ENCODE data around the gene TMEM119.
"Not testable (repeated sequence)": the region's sequence is repeated elsewhere in the genome, so short reads cannot be mapped to it uniquely, and the experiment has no call there.

Gene TMEM119

GRCh38 chr12:108592033-108592909 lies 5.6 kb downstream of the TMEM119 start:
- no peak for DNase-seq
- in situ Hi-C loops (cut with HindIII; ENCODE audit: low pct_ligation_motif_present, low pct_unique_long_range_greater_than_20kb, low sequenced_read_pairs): no loop called here

DNA sequence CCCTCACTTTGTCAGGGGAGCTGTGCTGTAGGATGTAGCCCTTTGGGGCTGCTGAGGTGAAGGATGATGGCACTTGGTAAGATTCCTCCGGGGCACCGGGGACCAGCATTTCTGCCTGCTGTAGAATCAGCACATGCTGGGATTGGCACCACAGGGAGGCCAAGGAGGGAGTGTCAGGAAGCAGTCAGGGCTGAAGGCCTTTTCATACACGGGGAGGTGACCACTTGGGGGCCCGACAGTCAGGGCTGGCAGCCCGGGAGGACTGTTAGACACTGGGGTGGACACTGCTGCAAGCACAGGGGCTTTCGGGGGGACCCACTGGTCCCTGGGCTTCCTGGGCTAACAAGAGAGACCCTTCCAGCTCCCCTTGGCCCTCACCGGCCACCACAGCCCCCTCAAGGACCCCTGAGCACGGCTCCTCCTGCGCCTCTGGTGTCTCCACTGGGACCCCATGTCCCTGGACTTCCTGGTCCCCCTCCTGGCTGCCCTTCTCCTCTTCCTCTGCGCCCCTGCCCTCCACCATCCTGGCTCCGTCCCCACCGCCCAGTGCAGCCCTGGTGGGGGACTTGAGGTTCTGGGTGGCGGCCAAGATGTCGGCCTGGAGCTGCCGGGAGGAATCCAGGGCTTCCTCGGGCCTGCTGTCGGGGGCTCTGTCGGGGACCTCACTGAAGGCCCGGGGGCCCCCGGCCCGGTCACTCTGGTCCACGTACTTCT lies 6.5 kb downstream of the TMEM119 start:
- in situ Hi-C loops (cut with HindIII; ENCODE audit: low pct_ligation_motif_present, low pct_unique_long_range_greater_than_20kb, low sequenced_read_pairs): no loop called here
- no peak for DNase-seq

DNA sequence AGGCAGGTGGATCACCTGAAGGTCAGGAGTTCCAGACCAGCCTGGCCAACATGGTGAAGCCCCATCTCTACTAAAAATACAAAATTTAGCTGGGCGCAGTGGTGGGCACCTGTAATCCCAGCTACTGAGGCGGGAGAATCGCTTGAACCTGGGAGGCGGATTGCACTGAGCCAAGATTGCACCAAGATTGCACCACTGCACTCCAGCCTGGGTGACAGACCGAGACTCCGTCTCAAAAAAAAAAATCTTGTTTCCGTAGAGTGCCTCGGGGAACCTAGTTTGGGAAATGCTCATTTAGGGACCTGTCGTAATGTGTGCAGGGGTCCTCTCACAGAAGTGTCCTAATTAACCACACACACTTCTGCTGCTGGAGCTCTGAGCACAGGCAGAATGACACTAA lies 7.4 kb downstream of the TMEM119 start:
- in situ Hi-C loops (cut with HindIII; ENCODE audit: low pct_ligation_motif_present, low pct_unique_long_range_greater_than_20kb, low sequenced_read_pairs); DNase-seq: not testable (repeated sequence)

GRCh38 chr12:108589840-108590229 lies 8.0 kb downstream of the TMEM119 start:
- in situ Hi-C loops (cut with HindIII; ENCODE audit: low pct_ligation_motif_present, low pct_unique_long_range_greater_than_20kb, low sequenced_read_pairs): no loop called here
- DNase-seq: no peak

GRCh38 chr12:108589028-108589839 lies 8.7 kb downstream of the TMEM119 start:
- in situ Hi-C loops (cut with HindIII; ENCODE audit: low pct_ligation_motif_present, low pct_unique_long_range_greater_than_20kb, low sequenced_read_pairs): no loop called here

GRCh38 chr12:108587826-108588225 lies 10.1 kb downstream of the TMEM119 start:
- in situ Hi-C loops (cut with HindIII; ENCODE audit: low pct_ligation_motif_present, low pct_unique_long_range_greater_than_20kb, low sequenced_read_pairs): no loop called here
- no peak for DNase-seq

More at GRCh38 chr12:108589028-108589839, 8.7 kb downstream of the TMEM119 start:
- no peak for DNase-seq

- no peak for DNase-seq
- in situ Hi-C loops (cut with HindIII; ENCODE audit: low pct_ligation_motif_present, low pct_unique_long_range_greater_than_20kb, low sequenced_read_pairs): no loop called here
Observed at GRCh38 chr12:108586306-108586705, 11.6 kb downstream of the TMEM119 start.

GRCh38 chr12:108585864-108586263 lies 12.0 kb downstream of the TMEM119 start:
- in situ Hi-C loops (cut with HindIII; ENCODE audit: low pct_ligation_motif_present, low pct_unique_long_range_greater_than_20kb, low sequenced_read_pairs): no loop called here
- no peak for DNase-seq

GRCh38 chr12:108584456-108585065 lies 13.3 kb downstream of the TMEM119 start:
- no peak for DNase-seq
- in situ Hi-C loops (cut with HindIII; ENCODE audit: low pct_ligation_motif_present, low pct_unique_long_range_greater_than_20kb, low sequenced_read_pairs): no loop called here

DNA sequence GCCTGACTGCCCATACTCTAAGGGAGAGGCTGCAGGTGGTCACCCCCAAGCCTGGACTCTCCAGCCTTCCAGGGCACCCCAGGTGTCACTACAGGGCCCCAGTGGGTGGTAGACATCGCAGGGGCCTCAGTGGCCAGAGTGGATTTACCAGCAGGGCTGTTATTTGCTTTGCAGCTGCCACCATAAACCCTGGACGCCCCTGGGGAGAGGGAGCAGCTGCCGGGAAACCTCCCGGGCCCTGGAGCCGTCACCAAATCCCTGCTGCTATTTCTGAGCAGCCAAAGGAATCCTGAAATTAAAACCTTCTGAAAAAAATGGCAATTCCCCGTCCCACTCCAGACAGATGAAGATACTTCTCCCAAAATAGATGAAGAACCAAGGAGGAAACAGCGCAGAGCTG lies 13.9 kb downstream of the TMEM119 start:
- in situ Hi-C loops (cut with HindIII; ENCODE audit: low pct_ligation_motif_present, low pct_unique_long_range_greater_than_20kb, low sequenced_read_pairs): no loop called here
- no peak for DNase-seq

- in situ Hi-C loops (cut with HindIII; ENCODE audit: low pct_ligation_motif_present, low pct_unique_long_range_greater_than_20kb, low sequenced_read_pairs): no loop called here
- no peak for DNase-seq
Observed at GRCh38 chr12:108582978-108583770, 14.7 kb downstream of the TMEM119 start.

DNA sequence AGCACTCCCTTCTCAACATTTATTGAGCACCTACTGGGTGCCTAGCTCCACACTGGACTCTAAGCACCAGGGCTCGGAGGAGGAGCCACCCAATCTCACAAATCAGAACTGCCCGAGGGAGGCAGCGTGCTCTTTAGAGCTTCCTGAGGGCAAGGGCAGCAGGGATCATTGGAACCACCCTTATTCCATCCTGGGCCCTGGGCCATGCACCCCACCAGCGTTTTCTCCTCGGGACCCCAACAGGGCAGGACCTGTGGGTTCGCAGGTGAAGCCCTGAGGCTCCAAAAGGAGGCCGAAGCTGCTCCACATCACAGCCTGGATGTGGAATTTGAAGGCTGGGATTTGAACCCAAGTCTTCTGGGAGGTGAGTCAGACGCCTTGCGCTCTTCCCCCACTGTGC lies 15.4 kb downstream of the TMEM119 start:
- in situ Hi-C loops (cut with HindIII; ENCODE audit: low pct_ligation_motif_present, low pct_unique_long_range_greater_than_20kb, low sequenced_read_pairs): no loop called here
- DNase-seq: no peak

- no peak for DNase-seq
- in situ Hi-C loops (cut with HindIII; ENCODE audit: low pct_ligation_motif_present, low pct_unique_long_range_greater_than_20kb, low sequenced_read_pairs): no loop called here
Observed at GRCh38 chr12:108581311-108582227, 16.3 kb downstream of the TMEM119 start.

DNA sequence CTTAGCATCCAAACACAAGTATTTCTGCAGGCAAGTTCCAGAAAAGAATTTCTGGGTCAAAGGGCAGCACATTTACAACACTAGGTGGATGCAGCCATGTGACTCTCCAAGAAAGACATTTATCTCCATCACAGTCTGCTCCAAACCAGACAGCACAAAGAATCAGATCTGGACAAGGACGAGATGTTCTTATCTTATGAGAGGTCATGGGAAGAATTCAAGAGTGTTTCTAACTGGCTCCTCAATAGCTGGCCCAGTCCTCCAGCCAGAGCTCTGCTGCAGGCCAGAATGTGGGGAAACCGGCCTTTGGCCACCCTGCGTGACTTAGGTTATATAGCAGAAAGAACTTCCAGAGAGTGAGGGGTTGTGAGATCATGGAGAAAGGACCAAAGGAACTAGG lies 17.4 kb downstream of the TMEM119 start:
- in situ Hi-C loops (cut with HindIII; ENCODE audit: low pct_ligation_motif_present, low pct_unique_long_range_greater_than_20kb, low sequenced_read_pairs): no loop called here
- no peak for DNase-seq

DNA sequence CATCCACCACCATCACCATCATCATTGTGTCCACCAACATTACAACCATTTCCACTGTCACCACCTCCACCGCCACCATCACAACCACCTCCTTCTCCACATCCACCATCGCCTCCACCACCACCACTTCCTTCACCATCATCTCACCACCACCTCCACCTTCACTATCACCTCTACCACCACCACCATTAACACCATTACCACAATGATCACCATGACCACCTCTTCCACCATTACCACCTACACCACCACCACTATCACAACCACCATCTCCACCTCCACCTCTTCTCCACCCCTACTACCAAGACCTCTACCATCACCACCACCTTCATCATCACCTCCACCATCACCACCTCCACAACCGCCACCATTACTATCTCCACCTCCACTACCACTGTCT lies 19.1 kb downstream of the TMEM119 start:
- DNase-seq: no peak
- in situ Hi-C loops (cut with HindIII; ENCODE audit: low pct_ligation_motif_present, low pct_unique_long_range_greater_than_20kb, low sequenced_read_pairs): no loop called here

GRCh38 chr12:108578264-108578663 lies 19.6 kb downstream of the TMEM119 start:
- no peak for DNase-seq
- in situ Hi-C loops (cut with HindIII; ENCODE audit: low pct_ligation_motif_present, low pct_unique_long_range_greater_than_20kb, low sequenced_read_pairs): no loop called here

- DNase-seq: no peak
- in situ Hi-C loops (cut with HindIII; ENCODE audit: low pct_ligation_motif_present, low pct_unique_long_range_greater_than_20kb, low sequenced_read_pairs): no loop called here
Observed at GRCh38 chr12:108577458-108577857, 20.4 kb downstream of the TMEM119 start.
